CD1c-positive myeloid dendritic cell (primary cell): ENCODE results near the gene PRPH.
"Not testable (repeated sequence)": the region's sequence is repeated elsewhere in the genome, so short reads cannot be mapped to it uniquely, and the experiment has no call there.

Source experiments
- DNase-seq: peaks from one replicate; pipeline ENCODE4 v3.0.0-alpha.2; 2016; ENCODE audit errors: extremely low spot score

Gene PRPH

GRCh38 chr12:49298160-49298559 is 3.2 kb downstream of the PRPH start:
- DNase-seq, result no peak

- DNase-seq, result no peak
Observed at GRCh38 chr12:49301760-49302159, 6.8 kb downstream of the PRPH start.

GRCh38 chr12:49304161-49304560 is 9.2 kb downstream of the PRPH start:
- DNase-seq, result no peak

GRCh38 chr12:49305762-49306510 is 11.0 kb downstream of the PRPH start:
- peak; percentile 50 for DNase-seq

- no peak for DNase-seq
Observed at GRCh38 chr12:49309386-49309785, 14.4 kb downstream of the PRPH start.

- DNase-seq, result not testable (repeated sequence)
Observed at GRCh38 chr12:49310451-49311000, 15.6 kb downstream of the PRPH start.

GRCh38 chr12:49314811-49315210 is 19.9 kb downstream of the PRPH start:
- DNase-seq, result no peak

- not testable (repeated sequence) for DNase-seq
Observed at GRCh38 chr12:49317118-49317517, 22.2 kb downstream of the PRPH start.

GRCh38 chr12:49320411-49321103 is 25.6 kb downstream of the PRPH start:
- DNase-seq, result not testable (repeated sequence)

GRCh38 chr12:49322367-49322707 is 27.4 kb downstream of the PRPH start:
- DNase-seq, result no peak

- peak; percentile 99 for DNase-seq
Observed at GRCh38 chr12:49322708-49323523, 28.0 kb downstream of the PRPH start, which contains the start of gene TROAP. Gene TROAP, plus strand, starts transcription at chr12:49323255. Its CDS starts 354 bp downstream, at chr12:49323609.

GRCh38 chr12:49323524-49324097 is 28.7 kb downstream of the PRPH start:
- no peak for DNase-seq

- no peak for DNase-seq
Observed at GRCh38 chr12:49325606-49326005, 30.7 kb downstream of the PRPH start.

- no peak for DNase-seq
Observed at GRCh38 chr12:49327368-49327767, 32.4 kb downstream of the PRPH start.

- no peak for DNase-seq
Observed at GRCh38 chr12:49327887-49328286, 32.9 kb downstream of the PRPH start.

- no peak for DNase-seq
Observed at GRCh38 chr12:49328816-49329215, 33.9 kb downstream of the PRPH start.

GRCh38 chr12:49330032-49330619 is 35.2 kb downstream of the PRPH start:
- no peak for DNase-seq

GRCh38 chr12:49330631-49331379 is 35.9 kb downstream of the PRPH start:
- no peak for DNase-seq

- DNase-seq, result peak; percentile 71
Observed at GRCh38 chr12:49331380-49332222, 36.7 kb downstream of the PRPH start.

GRCh38 chr12:49332441-49332861 is 37.5 kb downstream of the PRPH start:
- no peak for DNase-seq
